Small intestine (tissue), 7 donors: ENCODE data around the gene CFAP57. TPM values are rescaled to one million over a fixed set of nuclear protein-coding genes. Genes with fewer than 3 reads are reported as not detected.
A peak's percentile ranks its signal among the peaks of the same experiment; 100 is the strongest.

ENCODE experiments used
- DNase-seq, 2 donors: peaks; one replicate each; pipeline versions ENCODE4 v3.0.0 to v3.0.0-alpha.2; 2013
- FAIRE-seq: peaks from 2 replicates; lab custom pipeline; 2012; peaks lifted over from hg19 to GRCh38; lab: Jason Lieb, UNC
- H3K27ac ChIP-seq, 3 donors: one replicate each; pipeline ENCODE4 v1.5.1; 2013; ENCODE audit warnings: low read length in 2 of 3, mild to moderate bottlenecking in 2 of 3, control low read depth in 1 of 3, inconsistent platforms in 1 of 3, low read depth in 1 of 3, moderate library complexity in 1 of 3
- H3K27me3 ChIP-seq, 3 donors: one replicate each; pipeline ENCODE4 v1.6.1; 2013; ENCODE audit warnings: low read length in 3 of 3, inconsistent platforms in 1 of 3; ENCODE audit not compliant: control insufficient read depth in 3 of 3, insufficient read depth in 3 of 3
- H3K36me3 ChIP-seq, 3 donors: one replicate each; pipeline ENCODE4 v1.6.1; 2013; ENCODE audit warnings: low read length in 3 of 3, inconsistent platforms in 1 of 3, low read depth in 1 of 3, mild to moderate bottlenecking in 1 of 3, moderate library complexity in 1 of 3; ENCODE audit not compliant: control insufficient read depth in 3 of 3, insufficient read depth in 2 of 3
- H3K4me1 ChIP-seq, 3 donors: one replicate each; pipeline ENCODE4 v1.6.1; 2013; ENCODE audit warnings: low read length in 2 of 3, inconsistent platforms in 1 of 3, low read depth in 1 of 3, mild to moderate bottlenecking in 1 of 3, moderate library complexity in 1 of 3; ENCODE audit not compliant: control insufficient read depth in 3 of 3, insufficient read depth in 2 of 3
- H3K4me3 ChIP-seq, 3 donors: one replicate each; pipeline ENCODE4 v1.5.1; 2013; ENCODE audit warnings: low read length in 3 of 3, control low read depth in 1 of 3, inconsistent platforms in 1 of 3, low read depth in 1 of 3, mild to moderate bottlenecking in 1 of 3, moderate library complexity in 1 of 3
- H3K9me3 ChIP-seq, 2 donors: one replicate each; pipeline ENCODE4 v1.6.1; 2013; ENCODE audit warnings: low read depth in 1 of 2, low read length in 1 of 2; ENCODE audit not compliant: control insufficient read depth in 2 of 2, insufficient read depth in 1 of 2
- WGBS, 3 donors: extraction: QIAGEN DNeasy Blood & Tissue Kit; methylation state at CpG; one replicate each; pipeline ENCODE4 v1.1.7; 2013; 5-methylcytosine and 5-hydroxymethylcytosine counted together
- polyA plus RNA-seq, 4 donors: library from polyadenylated mRNA; stranded (reverse) in 3 of 4; unstranded in 1 of 4; fragments of 200-250 nt in 3 of 4; fragments of 120-200 nt in 1 of 4; gene quantifications; one replicate each; pipeline versions ENCODE4 v1.2.1 to v1.2.3, GENCODE V29; 2013
- donor health status: healthy with polysubstance abuse.
- donor health status: control.
- donor health status: control.
- donor health status: Bipolar disorder and iron deficiency.
- donor health status: healthy.

The CFAP57 gene
- polyA plus RNA-seq, 4 donors: 0.03 to 0.31 TPM; not detected in 2

DNA sequence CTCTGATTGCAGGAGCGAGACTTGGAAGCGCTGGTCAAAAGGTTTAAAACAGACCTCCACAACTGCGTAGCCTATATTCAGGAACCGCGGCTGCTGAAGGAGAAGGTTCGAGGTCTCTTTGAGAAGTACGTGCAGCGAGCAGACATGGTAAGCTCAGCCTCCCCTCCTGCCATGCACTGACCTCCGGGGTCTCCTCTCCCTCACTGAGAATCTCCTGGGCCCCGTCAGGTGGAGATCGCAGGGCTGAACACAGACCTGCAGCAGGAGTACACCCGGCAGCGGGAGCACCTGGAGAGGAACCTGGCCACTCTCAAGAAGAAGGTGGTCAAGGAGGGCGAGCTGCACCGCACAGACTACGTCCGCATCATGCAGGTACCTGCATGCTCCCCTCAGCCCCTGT is 62.1 kb downstream of the CFAP57 start:
- WGBS, 3 donors: 95 to 96% (median 95%) methylated on average over 16 to 17 of the region's 17 CpGs
- Histone ChIP-seq H3K9me3 (no peaks in the 10 kb centered on the region), H3K4me1 (peaks cover 0 to 8% (median 1%) of the 10 kb centered on the region in 3 donors), H3K27me3 (no peaks in the 10 kb centered on the region), H3K36me3 (no peaks in the 10 kb centered on the region), H3K4me3 (no peak overlapping the region), H3K27ac (no peak overlapping the region)
- FAIRE-seq (no peak), DNase-seq (no peak)

DNA sequence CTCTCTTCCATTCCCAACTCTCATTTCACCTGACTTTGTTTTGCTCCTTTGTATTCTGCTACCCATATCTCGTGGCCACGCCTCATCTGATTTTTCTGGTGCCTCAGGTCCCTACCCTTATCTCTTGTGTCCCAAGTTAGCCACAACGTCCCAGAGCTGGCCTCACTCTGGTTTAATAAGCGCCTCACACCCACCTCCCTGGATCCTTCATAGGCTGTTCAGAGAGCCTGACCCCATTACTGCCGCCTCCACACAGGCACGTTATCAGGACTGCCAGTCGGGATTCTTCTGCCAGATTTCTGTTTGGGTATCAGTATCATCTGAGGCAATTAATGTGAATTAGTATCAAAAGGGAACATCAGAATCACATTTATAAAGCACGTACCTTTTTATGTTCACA is 62.9 kb downstream of the CFAP57 start:
- no peak for DNase-seq
- peaks cover 0 to 8% (median 1%) of the 10 kb centered on the region in 3 donors for H3K4me1 ChIP-seq

DNA sequence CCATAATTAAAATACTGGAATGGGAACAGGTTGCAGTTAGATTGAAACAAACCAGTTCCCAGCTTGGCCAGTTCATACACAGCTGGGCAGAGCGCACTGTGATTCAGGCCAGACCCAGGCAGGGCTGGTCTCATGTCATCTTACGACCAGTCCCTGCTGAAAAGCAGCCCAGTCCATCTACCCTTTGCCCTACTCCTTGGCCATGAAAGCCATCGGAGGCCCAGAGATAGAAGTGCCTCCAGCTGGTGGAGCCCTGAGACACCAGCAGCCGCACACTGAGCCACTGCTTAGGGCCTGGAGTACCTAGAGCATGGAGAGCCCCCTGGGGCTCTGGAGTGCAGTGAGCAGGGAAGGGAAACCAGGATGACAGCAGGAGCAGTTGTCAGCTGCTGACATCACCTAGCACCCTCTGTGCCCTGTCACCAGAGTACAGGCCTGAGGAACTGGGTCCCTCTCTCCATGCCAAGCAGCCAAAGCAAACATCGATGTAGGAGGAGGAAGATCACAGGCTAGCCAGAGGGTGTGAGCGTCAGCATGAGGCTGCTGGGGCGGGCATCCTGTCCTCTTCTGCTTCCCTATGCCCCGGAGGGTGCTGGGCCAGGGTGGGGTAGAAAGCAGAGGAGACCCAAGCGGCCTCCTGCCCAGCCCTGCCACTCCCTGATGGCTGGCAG is 63.5 kb downstream of the CFAP57 start:
- 37 to 69% (median 56%) methylated on average over 9 of the region's 9 CpGs for WGBS, 3 donors
- peaks cover 0 to 8% (median 1%) of the 10 kb centered on the region in 3 donors for H3K4me1 ChIP-seq
- no peaks in the 10 kb centered on the region for H3K36me3 ChIP-seq
- H3K9me3 ChIP-seq: no peaks in the 10 kb centered on the region
- no peaks in the 10 kb centered on the region for H3K27me3 ChIP-seq
- no peak for DNase-seq
- no peak overlapping the region for H3K4me3 ChIP-seq
- FAIRE-seq: no peak
- H3K27ac ChIP-seq: no peak overlapping the region

More for the DNA sequence above, 62.9 kb downstream of the CFAP57 start:
- H3K9me3 ChIP-seq: no peaks in the 10 kb centered on the region
- H3K36me3 ChIP-seq: no peaks in the 10 kb centered on the region
- H3K27me3 ChIP-seq: no peaks in the 10 kb centered on the region
- no peak overlapping the region for H3K27ac ChIP-seq
- FAIRE-seq: no peak
- 28 to 63% (median 49%) methylated on average over 8 of the region's 8 CpGs for WGBS, 3 donors
- H3K4me3 ChIP-seq: no peak overlapping the region

DNA sequence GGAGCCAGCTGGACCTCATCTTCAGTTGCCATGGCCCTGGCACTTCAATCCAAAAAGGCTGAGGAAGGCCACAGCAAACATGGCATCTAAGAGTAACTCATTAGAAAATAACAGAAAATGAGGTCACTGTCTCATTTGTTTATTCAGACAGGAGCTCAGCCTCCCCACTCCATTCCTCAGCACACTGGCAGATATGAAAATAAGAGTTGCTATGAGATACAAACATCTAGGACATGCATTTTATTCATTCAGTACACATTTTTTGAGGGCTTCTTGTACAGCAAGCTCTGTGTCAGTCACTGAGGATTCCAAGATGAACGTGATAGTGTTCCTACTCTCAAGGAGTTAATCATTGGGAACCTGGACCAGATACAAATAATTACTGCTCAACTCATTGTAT is 65.0 kb downstream of the CFAP57 start:
- no peaks in the 10 kb centered on the region for H3K36me3 ChIP-seq
- no peaks in the 10 kb centered on the region for H3K9me3 ChIP-seq
- H3K27ac ChIP-seq: no peak overlapping the region
- WGBS, 3 donors: 65 to 78% (median 74%) methylated on average over 1 of the region's 1 CpG
- DNase-seq (no peak), FAIRE-seq (no peak)
- no peak overlapping the region for H3K4me3 ChIP-seq
- H3K27me3 ChIP-seq: no peaks in the 10 kb centered on the region
- peaks cover 0 to 8% (median 1%) of the 10 kb centered on the region in 3 donors for H3K4me1 ChIP-seq

DNA sequence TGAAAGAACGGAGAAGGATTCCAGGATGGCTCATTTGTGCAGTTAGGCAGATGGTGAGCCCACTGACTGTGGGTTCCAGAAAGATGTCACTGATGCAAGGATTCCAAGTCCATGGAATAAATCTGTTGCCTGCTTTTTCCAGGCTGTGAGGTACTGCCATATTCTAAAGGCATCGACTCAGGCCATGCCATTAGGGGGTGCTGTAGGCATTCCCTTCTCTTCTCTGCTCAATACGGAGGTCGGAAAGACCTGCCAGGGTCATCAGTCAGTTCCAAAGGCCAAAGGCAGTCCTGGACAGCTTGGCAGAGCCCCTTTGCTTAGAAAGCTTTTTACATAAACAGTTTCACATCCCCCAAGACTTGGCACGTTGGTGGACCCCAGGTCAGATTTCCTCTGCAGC is 66.0 kb downstream of the CFAP57 start:
- no peak for FAIRE-seq

DNA sequence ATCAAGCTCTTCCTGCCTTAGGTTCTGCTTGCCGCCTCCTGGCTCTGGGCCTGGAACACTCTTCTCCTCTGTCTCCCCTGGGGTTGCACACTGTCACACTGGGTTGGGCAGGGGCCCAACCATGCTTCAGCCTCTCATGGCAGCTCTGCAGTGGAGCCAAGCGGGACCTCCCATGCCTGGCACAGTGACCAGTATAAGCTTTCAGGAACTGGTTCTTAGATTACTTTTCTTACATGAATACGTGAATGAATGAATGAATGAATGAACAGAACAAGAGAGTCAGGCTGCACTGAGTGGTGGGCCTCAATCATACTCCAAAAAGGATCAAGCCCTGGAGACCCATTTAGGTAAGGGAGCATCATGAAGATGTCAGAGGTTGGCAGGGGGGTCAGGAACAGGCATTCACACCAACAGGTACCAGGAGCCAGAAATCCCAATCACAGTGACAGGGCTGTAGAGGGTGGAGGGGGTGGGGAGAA is 66.9 kb downstream of the CFAP57 start:
- no peaks in the 10 kb centered on the region for H3K36me3 ChIP-seq
- no peak overlapping the region for H3K27ac ChIP-seq
- H3K4me1 ChIP-seq: peaks cover 0 to 8% (median 1%) of the 10 kb centered on the region in 3 donors
- FAIRE-seq: no peak
- DNase-seq: no peak
- H3K27me3 ChIP-seq: no peaks in the 10 kb centered on the region
- no peak overlapping the region for H3K4me3 ChIP-seq
- WGBS, 3 donors: 79 to 90% (median 88%) methylated on average over 3 of the region's 3 CpGs
- H3K9me3 ChIP-seq: no peaks in the 10 kb centered on the region

More for the DNA sequence above, 66.0 kb downstream of the CFAP57 start:
- no peaks in the 10 kb centered on the region for H3K9me3 ChIP-seq
- WGBS, 3 donors: 9 to 14% (median 11%) methylated on average over 5 of the region's 5 CpGs
- H3K4me1 ChIP-seq: peaks cover 0 to 8% (median 1%) of the 10 kb centered on the region in 3 donors
- H3K27me3 ChIP-seq: no peaks in the 10 kb centered on the region
- no peak overlapping the region for H3K27ac ChIP-seq
- peak; percentile 85 to 90 for DNase-seq
- no peaks in the 10 kb centered on the region for H3K36me3 ChIP-seq
- no peak overlapping the region for H3K4me3 ChIP-seq

DNA sequence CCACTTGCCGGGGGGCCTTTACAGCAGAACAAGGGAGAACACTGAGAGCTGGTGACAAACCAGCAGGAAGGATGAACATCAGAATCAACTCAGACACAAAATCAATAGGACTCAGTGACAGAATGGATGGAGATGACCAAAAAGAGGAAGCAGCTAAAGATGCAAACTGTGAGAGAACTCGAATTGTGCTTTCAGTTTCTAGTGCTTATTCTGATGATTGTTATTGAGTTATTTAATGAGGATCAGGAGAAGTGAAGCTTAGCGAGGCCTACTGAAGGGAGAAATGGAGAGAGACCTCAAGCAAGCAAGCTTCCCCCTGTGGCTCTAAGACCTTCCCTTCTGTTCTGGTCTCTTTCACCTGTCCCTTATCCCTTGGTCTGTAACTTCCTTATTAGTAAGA is 67.4 kb downstream of the CFAP57 start:
- H3K4me3 ChIP-seq: no peak overlapping the region
- FAIRE-seq (no peak), DNase-seq (no peak)
- H3K27ac ChIP-seq: peak overlapping the region in 1 of 3 donors; percentile 43
- no peaks in the 10 kb centered on the region for H3K36me3 ChIP-seq
- no peaks in the 10 kb centered on the region for H3K9me3 ChIP-seq
- 33 to 53% (median 53%) methylated on average over 3 of the region's 3 CpGs for WGBS, 3 donors
- no peaks in the 10 kb centered on the region for H3K27me3 ChIP-seq
- peaks cover 0 to 8% (median 1%) of the 10 kb centered on the region in 3 donors for H3K4me1 ChIP-seq

DNA sequence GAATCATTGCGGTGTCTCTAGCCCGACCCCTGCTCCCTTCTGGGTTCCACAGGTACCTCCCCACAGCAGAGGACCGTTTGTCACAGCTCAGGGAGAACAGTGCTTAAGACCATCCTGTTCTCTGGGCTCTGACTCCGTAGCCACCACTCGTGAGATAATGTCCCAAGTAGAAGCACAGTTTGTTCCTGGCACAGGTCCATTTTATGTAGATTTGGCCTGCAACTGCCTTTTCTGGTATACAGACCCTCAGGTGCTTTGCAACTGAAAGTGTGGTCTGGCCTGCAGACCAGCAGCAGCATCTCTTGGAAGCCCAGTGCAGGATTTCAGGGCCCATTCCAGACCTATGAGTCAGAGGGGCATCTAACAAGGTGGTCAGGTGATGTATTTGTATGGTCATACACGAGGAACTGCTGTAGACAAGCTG is 69.3 kb downstream of the CFAP57 start:
- FAIRE-seq: no peak
- WGBS, 3 donors: 48 to 62% (median 57%) methylated on average over 6 of the region's 6 CpGs
- H3K4me3 ChIP-seq: no peak overlapping the region

More for the DNA sequence above, 69.3 kb downstream of the CFAP57 start:
- Histone ChIP-seq H3K27me3 (no peaks in the 10 kb centered on the region), H3K4me1 (peaks cover 0 to 5% (median 1%) of the 10 kb centered on the region in 3 donors), H3K36me3 (no peaks in the 10 kb centered on the region), H3K27ac (no peak overlapping the region), H3K9me3 (no peaks in the 10 kb centered on the region)
- DNase-seq: no peak
